ENCODE measurements around the gene IL15.

- no peak for TF ChIP-seq POLR2AphosphoS5 (IDR thresholded peaks at IDR 0.05)
- TF ChIP-seq POLR2A (IDR thresholded peaks at IDR 0.05) = no peak
- no peak for TF ChIP-seq CTCF (IDR thresholded peaks at IDR 0.05)
These were observed 33.1 kb downstream of the IL15 start for GRCh38 chr4:141669501-141669900.
